ENCODE results near the gene MEF2B.
"Not testable (repeated sequence)": the region's sequence is repeated elsewhere in the genome, so short reads cannot be mapped to it uniquely, and the experiment has no call there.

The MEF2B gene

DNA sequence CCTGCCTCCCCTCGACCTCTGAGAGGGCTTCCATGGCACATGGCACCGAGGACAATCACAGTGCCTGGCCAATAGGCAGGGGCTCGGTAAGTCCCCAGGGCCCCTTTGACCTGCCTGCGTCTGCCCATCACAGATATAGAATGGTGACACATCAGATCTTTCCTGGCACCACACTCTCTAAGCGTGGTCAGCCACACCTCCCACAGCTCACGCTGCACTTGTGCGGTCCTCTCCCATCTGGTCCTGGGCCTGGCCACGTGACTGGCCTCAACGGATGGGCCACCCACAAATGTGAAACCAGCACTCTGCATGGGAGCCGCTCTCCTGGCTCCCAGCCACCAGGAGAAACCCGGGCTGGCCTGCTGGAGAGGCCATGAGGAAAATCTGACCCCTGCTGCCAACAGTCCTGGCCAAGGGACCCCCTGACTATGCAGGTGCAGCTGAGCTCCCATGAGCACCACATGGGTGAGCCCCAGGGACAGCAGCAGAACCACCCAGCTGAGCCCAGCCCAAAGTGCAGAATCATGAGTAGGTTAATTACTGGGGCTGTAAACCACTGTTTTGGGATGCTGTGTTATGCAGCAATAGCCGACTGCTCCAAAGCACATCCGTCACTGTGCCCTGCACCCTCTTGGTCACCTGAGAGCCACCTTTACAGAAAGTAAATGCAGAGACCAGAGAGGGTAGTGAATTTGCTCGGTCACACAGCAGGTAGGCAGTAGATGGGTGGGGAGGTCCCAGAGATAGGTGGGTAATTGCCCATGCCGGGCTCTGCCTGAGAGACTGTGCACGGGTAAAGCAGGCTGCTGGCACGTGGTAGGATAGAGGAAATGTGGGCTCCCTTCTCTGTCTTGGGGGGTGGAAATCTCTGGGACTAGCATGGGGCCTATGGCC, 9.7 kb upstream of the MEF2B start:
- Histone ChIP-seq H3K9ac (peak overlapping the region; percentile 40; the same call in 1 of the 2 replicates), H3K4me2 (peak overlapping the region; percentile 44; the same call in 1 of the 2 replicates), H2AFZ (ENCODE audit: low read depth) (no peak overlapping the region), H3K4me1 (ENCODE audit: low read depth, poor library complexity, severe bottlenecking) (peaks cover 39% of the 10 kb centered on the region), H3K79me2 (ENCODE audit: insufficient read depth, low read depth) (no peaks in the 10 kb centered on the region), H3K36me3 (ENCODE audit: insufficient read depth) (no peaks in the 10 kb centered on the region), H3K4me3 (IDR thresholded peaks at IDR 0.05; ENCODE audit: insufficient read depth, low read depth, low read length) (no peak overlapping the region), H3K27me3 (ENCODE audit: insufficient read depth, low read depth) (no peaks in the 10 kb centered on the region), H3K27ac (peak overlapping the region; percentile 75), H4K20me1 (ENCODE audit: insufficient read depth) (no peaks in the 10 kb centered on the region)
- TF ChIP-seq CTCF (conservative IDR thresholded peaks at IDR 0.05; ENCODE audit: low read depth, low read length): no peak

DNA sequence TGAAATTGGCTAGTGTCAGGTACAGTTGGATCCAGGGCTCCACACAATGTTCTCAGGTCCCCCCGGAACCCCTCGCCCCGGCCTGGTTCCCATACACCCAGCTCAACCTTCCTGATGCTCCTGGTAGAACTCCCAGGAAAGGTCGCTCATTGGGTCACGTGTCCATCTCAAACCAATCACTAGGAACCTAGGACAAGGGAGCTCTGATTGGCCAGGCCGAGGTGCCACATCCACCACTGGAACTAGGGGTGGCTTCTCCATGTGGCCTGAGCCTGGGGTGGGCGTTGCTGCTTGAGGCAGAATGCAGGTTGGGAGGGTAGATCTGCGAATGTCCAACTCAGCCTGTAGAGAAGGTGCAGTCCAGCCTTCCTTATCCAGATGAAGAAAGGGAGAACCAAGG, 6.9 kb upstream of the MEF2B start:
- Histone ChIP-seq H2AFZ (ENCODE audit: low read depth) (no peak overlapping the region), H3K36me3 (ENCODE audit: insufficient read depth) (no peaks in the 10 kb centered on the region), H3K27ac (no peak overlapping the region), H3K27me3 (ENCODE audit: insufficient read depth, low read depth) (no peaks in the 10 kb centered on the region), H3K79me2 (ENCODE audit: insufficient read depth, low read depth) (no peaks in the 10 kb centered on the region), H3K4me3 (IDR thresholded peaks at IDR 0.05; ENCODE audit: insufficient read depth, low read depth, low read length) (no peak overlapping the region), H4K20me1 (ENCODE audit: insufficient read depth) (no peaks in the 10 kb centered on the region), H3K4me1 (ENCODE audit: low read depth, poor library complexity, severe bottlenecking) (peaks cover 42% of the 10 kb centered on the region), H3K9ac (no peak overlapping the region), H3K4me2 (no peak overlapping the region)
- no peak for TF ChIP-seq CTCF (conservative IDR thresholded peaks at IDR 0.05; ENCODE audit: low read depth, low read length)

DNA sequence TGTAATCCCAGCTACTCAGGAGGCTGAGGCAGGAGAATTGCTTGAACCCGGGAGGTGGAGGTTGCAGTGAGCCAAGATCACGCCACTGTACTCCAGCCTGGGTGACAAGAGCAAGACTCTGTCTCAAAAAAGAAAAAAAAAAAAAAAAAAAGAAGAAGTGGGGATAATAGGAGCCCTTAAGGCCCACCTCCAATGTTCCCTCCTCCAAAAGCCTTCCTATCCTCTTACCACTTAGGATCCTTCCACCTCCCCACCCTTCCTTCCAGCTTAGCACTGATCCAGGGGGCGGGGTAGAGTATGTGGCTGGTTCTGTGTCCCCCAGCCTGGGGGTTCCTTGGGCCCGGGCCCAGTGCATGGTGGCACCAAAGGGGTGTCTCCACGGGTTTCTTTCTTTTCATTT, 3.2 kb upstream of the MEF2B start:
- not testable (repeated sequence) for H3K4me3 ChIP-seq (IDR thresholded peaks at IDR 0.05; ENCODE audit: insufficient read depth, low read depth, low read length); H3K9ac ChIP-seq; H3K27me3 ChIP-seq (ENCODE audit: insufficient read depth, low read depth); H3K36me3 ChIP-seq (ENCODE audit: insufficient read depth); H3K27ac ChIP-seq; H3K79me2 ChIP-seq (ENCODE audit: insufficient read depth, low read depth); H3K4me2 ChIP-seq; H4K20me1 ChIP-seq (ENCODE audit: insufficient read depth); H2AFZ ChIP-seq (ENCODE audit: low read depth)
- peaks cover 22% of the 10 kb centered on the region for H3K4me1 ChIP-seq (ENCODE audit: low read depth, poor library complexity, severe bottlenecking)

DNA sequence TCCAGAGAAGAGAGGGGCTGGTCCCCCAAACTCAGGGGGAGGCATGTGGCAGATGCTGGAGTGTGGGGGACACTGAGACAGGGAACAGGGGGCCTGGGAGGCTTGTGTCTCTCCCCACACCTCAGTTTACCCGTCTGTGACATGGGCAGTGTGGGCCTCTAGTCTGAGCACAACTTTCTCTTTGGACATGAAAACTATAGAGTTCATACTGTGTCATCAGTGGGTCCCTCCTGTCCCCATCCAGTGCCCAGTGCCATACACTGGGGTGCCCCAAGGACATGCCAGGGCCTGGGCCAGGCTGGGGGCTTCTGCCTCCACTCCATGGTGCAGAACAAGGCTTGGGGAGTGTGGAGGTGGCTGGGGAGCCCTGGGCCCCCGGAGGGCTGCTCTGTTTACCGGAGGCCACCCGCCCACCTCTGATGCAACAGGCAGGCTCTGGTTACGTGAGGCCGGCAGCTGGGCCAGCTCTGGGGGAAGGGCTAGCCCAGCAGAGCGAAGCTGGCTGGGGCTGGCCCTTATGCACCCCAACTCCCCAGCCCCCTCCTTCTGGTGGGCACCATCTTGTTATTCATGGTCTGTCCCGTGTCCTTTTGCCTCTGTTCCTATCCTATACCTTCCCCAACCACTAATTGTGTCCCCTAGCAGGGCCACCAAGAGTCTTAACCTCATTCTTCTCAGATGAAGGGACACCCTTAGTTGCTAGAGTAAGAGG, 1.9 kb upstream of the MEF2B start:
- TF ChIP-seq CTCF (conservative IDR thresholded peaks at IDR 0.05; ENCODE audit: low read depth, low read length): no peak
- no peaks in the 10 kb centered on the region for H3K79me2 ChIP-seq (ENCODE audit: insufficient read depth, low read depth)
- H2AFZ ChIP-seq (ENCODE audit: low read depth): no peak overlapping the region
- H4K20me1 ChIP-seq (ENCODE audit: insufficient read depth): no peaks in the 10 kb centered on the region
- no peak overlapping the region for H3K4me3 ChIP-seq (IDR thresholded peaks at IDR 0.05; ENCODE audit: insufficient read depth, low read depth, low read length)
- no peaks in the 10 kb centered on the region for H3K27me3 ChIP-seq (ENCODE audit: insufficient read depth, low read depth)
- no peak overlapping the region for H3K9ac ChIP-seq
- no peak overlapping the region for H3K27ac ChIP-seq
- peaks cover 22% of the 10 kb centered on the region for H3K4me1 ChIP-seq (ENCODE audit: low read depth, poor library complexity, severe bottlenecking)
- H3K36me3 ChIP-seq (ENCODE audit: insufficient read depth): no peaks in the 10 kb centered on the region
- H3K4me2 ChIP-seq: no peak overlapping the region

Data from KMS-11 (cell line).